Measurements from ENCODE around the gene LRRC10B. TPM values are rescaled to one million over a fixed set of nuclear protein-coding genes. Genes with fewer than 3 reads are reported as not detected.

Gene LRRC10B
- total RNA-seq, 2 experiments from 2014 or later, result not detected

GRCh38 chr11:61489833-61490721 is 18.5 kb upstream of the LRRC10B start:
- ATAC-seq (no peak), DNase-seq (no peak)
- CTCF ChIA-PET, result interaction anchor here (0.8 to 16.7 kb wide), 3 partner anchors 13 to 43 kb away, joined by 4 to 253 read pairs (median 6); no protein-coding TSS in a partner anchor
- no peak overlapping the region for H3K4me3 Mint-ChIP-seq
- H3K27me3 Mint-ChIP-seq, result no peaks in the 10 kb centered on the region
- H3K4me1 Mint-ChIP-seq (ENCODE audit: low read depth), result no peaks in the 10 kb centered on the region
- H3K9me3 Mint-ChIP-seq, result no peaks in the 10 kb centered on the region
- intact Hi-C loops (cut with micrococcal nuclease), result no loop called here
- TF ChIP-seq CTCF (IDR thresholded peaks at IDR 0.05), result no peak
- no peak overlapping the region for H3K27ac Mint-ChIP-seq
- no peaks in the 10 kb centered on the region for H3K36me3 Mint-ChIP-seq (ENCODE audit: low read depth)
- POLR2A ChIA-PET, result no interaction called here

GRCh38 chr11:61491736-61492395 is 16.7 kb upstream of the LRRC10B start:
- no peaks in the 10 kb centered on the region for H3K36me3 Mint-ChIP-seq (ENCODE audit: low read depth)
- H3K4me1 Mint-ChIP-seq (ENCODE audit: low read depth), result no peaks in the 10 kb centered on the region
- no peak overlapping the region for H3K27ac Mint-ChIP-seq
- no peaks in the 10 kb centered on the region for H3K9me3 Mint-ChIP-seq
- ChIA-PET CTCF (no interaction called here), POLR2A (no interaction called here)
- no peak overlapping the region for H3K4me3 Mint-ChIP-seq
- DNase-seq, result no peak
- TF ChIP-seq CTCF (IDR thresholded peaks at IDR 0.05), result no peak
- intact Hi-C loops (cut with micrococcal nuclease), result no loop called here
- no peak for ATAC-seq
- no peaks in the 10 kb centered on the region for H3K27me3 Mint-ChIP-seq

GRCh38 chr11:61494381-61494961 is 14.1 kb upstream of the LRRC10B start:
- Mint-ChIP-seq H3K36me3 (ENCODE audit: low read depth) (no peaks in the 10 kb centered on the region), H3K27me3 (no peaks in the 10 kb centered on the region)
- POLR2A ChIA-PET, result no interaction called here

GRCh38 chr11:61495801-61496601 is 12.5 kb upstream of the LRRC10B start:
- DNase-seq, result no peak
- no peak for ATAC-seq
- Mint-ChIP-seq H3K9me3 (no peaks in the 10 kb centered on the region), H3K36me3 (ENCODE audit: low read depth) (no peaks in the 10 kb centered on the region), H3K27ac (no peak overlapping the region), H3K4me1 (ENCODE audit: low read depth) (no peaks in the 10 kb centered on the region), H3K27me3 (peaks cover 1% of the 10 kb centered on the region), H3K4me3 (no peak overlapping the region)
- no peak for TF ChIP-seq CTCF (IDR thresholded peaks at IDR 0.05)
- intact Hi-C loops (cut with micrococcal nuclease), result no loop called here
- ChIA-PET POLR2A (no interaction called here), CTCF (interaction anchor here (1.8 kb wide), 1 partner anchor 21 kb away, joined by 9 read pairs; no protein-coding TSS in a partner anchor)

More at GRCh38 chr11:61494381-61494961, 14.1 kb upstream of the LRRC10B start:
- intact Hi-C loops (cut with micrococcal nuclease), result no loop called here
- CTCF ChIA-PET, result interaction anchor here (1.1 to 1.8 kb wide), 2 partner anchors 16 to 22 kb away, joined by 3 to 9 read pairs; no protein-coding TSS in a partner anchor
- H3K4me3 Mint-ChIP-seq, result no peak overlapping the region
- DNase-seq (no peak), ATAC-seq (no peak)
- TF ChIP-seq CTCF (IDR thresholded peaks at IDR 0.05), result no peak
- no peak overlapping the region for H3K27ac Mint-ChIP-seq
- no peaks in the 10 kb centered on the region for H3K9me3 Mint-ChIP-seq
- no peaks in the 10 kb centered on the region for H3K4me1 Mint-ChIP-seq (ENCODE audit: low read depth)

All from activated CD8-positive, alpha-beta T cell treated with anti-CD3 and anti-CD28 coated beads for 36 hours (primary cell).